HEK293T (cell line): ENCODE data around the gene NOD1.
"Not testable (repeated sequence)": the region's sequence is repeated elsewhere in the genome, so short reads cannot be mapped to it uniquely, and the experiment has no call there.

ENCODE experiments used
- CTCF ChIA-PET: fragments of 350-600 bp; formaldehyde crosslinking; extraction: SDS; loops from one replicate; lab custom pipeline; 2021; ENCODE audit warnings: antibody characterized with exemption, inconsistent platforms; lab: Yijun Ruan, JAX
- POLR2A ChIA-PET: fragments of 350-600 bp; formaldehyde crosslinking; extraction: SDS; loops from one replicate; lab custom pipeline; 2020; ENCODE audit warnings: antibody characterized with exemption, inconsistent platforms; lab: Yijun Ruan, JAX
- DNase-seq: peaks from one replicate; pipeline ENCODE4 v3.0.0; 2012; ENCODE audit warnings: mixed read lengths; ENCODE audit errors: extremely low spot score
- ARNT ChIP-seq: fragments of 450-650 bp; IDR thresholded peaks from 2 replicates; pipeline ENCODE4 v1.6.1; 2017; ENCODE audit warnings: mild to moderate bottlenecking
- BHLHE40 ChIP-seq: fragments of 450-650 bp; IDR thresholded peaks from 2 replicates; pipeline ENCODE4 v1.6.1; 2016; ENCODE audit warnings: mild to moderate bottlenecking, moderate library complexity, borderline replicate concordance
- CTBP1 ChIP-seq: fragments of 450-650 bp; IDR thresholded peaks from 2 replicates; pipeline ENCODE4 v1.6.1; 2016; ENCODE audit warnings: borderline replicate concordance
- ELF4 ChIP-seq: fragments of 450-650 bp; IDR thresholded peaks from 2 replicates; pipeline ENCODE4 v1.6.1; 2017; ENCODE audit warnings: antibody characterized with exemption
- FOXA1 ChIP-seq: fragments of 450-650 bp; IDR thresholded peaks from 2 replicates; pipeline ENCODE4 v1.6.1; 2016; ENCODE audit warnings: mild to moderate bottlenecking
- FOXK2 ChIP-seq: fragments of 450-650 bp; IDR thresholded peaks from 2 replicates; pipeline ENCODE4 v1.6.1; 2016; ENCODE audit warnings: mild to moderate bottlenecking
- FOXM1 ChIP-seq: fragments of 450-650 bp; IDR thresholded peaks from 2 replicates; pipeline ENCODE4 v1.6.1; 2017; ENCODE audit warnings: mild to moderate bottlenecking, borderline replicate concordance
- HDGF ChIP-seq: fragments of 450-650 bp; IDR thresholded peaks from 2 replicates; pipeline ENCODE4 v1.6.1; 2017; ENCODE audit warnings: antibody characterized with exemption, borderline replicate concordance
- L3MBTL2 ChIP-seq: fragments of 450-650 bp; conservative IDR thresholded peaks from 2 replicates; pipeline ENCODE4 v1.6.1; 2016; ENCODE audit warnings: mild to moderate bottlenecking
- LEF1 ChIP-seq: fragments of 450-650 bp; IDR thresholded peaks from 2 replicates; pipeline ENCODE4 v1.6.1; 2017; ENCODE audit warnings: mild to moderate bottlenecking, borderline replicate concordance
- NFRKB ChIP-seq: fragments of 450-650 bp; IDR thresholded peaks from 2 replicates; pipeline ENCODE4 v1.6.1; 2016; ENCODE audit warnings: mild to moderate bottlenecking, moderate library complexity
- SP1 ChIP-seq: fragments of 450-650 bp; IDR thresholded peaks from 2 replicates; pipeline ENCODE4 v1.6.1; 2017
- SUZ12 ChIP-seq: fragments of 450-650 bp; IDR thresholded peaks from 2 replicates; pipeline ENCODE4 v1.6.1; 2016; ENCODE audit warnings: mild to moderate bottlenecking
- TARDBP ChIP-seq: fragments of 450-650 bp; IDR thresholded peaks from 2 replicates; pipeline ENCODE4 v1.6.1; 2016
- ZNF384 ChIP-seq: fragments of 450-650 bp; IDR thresholded peaks from 2 replicates; pipeline ENCODE4 v1.6.1; 2016
- TF ChIP-seq, protein P1 (sequence below): fragments of 450-650 bp; IDR thresholded peaks from 2 replicates; pipeline ENCODE4 v1.6.1; 2016

The NOD1 gene

DNA sequence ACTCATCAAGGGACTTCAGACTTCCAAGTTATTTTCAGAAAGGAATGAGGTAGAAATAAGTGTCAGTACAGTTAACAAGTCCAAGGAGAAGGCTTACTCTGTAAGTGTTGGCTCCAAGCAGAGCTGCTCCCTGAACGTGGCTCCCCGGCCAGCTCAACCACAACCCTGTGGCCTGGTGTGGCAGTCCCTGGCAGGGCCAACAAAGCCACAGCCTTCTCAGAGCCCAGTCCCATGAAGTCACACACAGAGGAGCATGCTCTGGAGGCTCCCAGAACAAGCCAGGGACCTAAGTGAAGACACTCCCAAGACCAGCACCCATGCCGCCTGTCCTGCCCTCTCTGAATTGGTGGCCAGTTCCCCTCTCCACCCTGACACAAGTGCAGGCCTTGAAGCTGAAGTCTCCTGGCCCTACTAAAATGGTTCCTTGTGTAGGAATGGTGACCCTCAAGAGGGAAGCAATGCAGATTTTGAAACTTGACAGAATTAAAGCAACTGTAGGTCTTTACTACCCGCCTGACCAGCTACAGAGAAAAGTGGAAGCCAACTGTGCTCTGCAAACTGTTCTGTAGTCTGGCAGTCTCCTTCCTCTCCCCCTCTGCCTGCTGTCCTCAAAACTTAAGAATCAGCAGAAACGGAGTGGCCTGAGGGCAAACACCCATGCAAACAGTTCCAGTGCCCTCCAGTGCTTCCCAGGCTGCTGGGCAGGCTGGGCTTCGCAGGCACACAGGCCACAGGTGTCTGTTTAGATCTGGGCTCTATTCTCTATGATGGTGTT lies 51.1 kb downstream of the NOD1 start:
- ChIA-PET POLR2A (no interaction called here), CTCF (no interaction called here)
- TF ChIP-seq L3MBTL2 (no peak), ARNT (no peak), SP1 (no peak), BHLHE40 (no peak), ELF4 (no peak), CTBP1 (no peak), FOXM1 (no peak), FOXK2 (no peak), LEF1 (no peak), ZNF384 (no peak), HDGF (no peak), NFRKB (no peak), SUZ12 (no peak), FOXA1 (no peak), TARDBP (no peak)
- TF ChIP-seq, protein P1, sequence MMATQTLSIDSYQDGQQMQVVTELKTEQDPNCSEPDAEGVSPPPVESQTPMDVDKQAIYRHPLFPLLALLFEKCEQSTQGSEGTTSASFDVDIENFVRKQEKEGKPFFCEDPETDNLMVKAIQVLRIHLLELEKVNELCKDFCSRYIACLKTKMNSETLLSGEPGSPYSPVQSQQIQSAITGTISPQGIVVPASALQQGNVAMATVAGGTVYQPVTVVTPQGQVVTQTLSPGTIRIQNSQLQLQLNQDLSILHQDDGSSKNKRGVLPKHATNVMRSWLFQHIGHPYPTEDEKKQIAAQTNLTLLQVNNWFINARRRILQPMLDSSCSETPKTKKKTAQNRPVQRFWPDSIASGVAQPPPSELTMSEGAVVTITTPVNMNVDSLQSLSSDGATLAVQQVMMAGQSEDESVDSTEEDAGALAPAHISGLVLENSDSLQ = no peak
- no peak for DNase-seq

DNA sequence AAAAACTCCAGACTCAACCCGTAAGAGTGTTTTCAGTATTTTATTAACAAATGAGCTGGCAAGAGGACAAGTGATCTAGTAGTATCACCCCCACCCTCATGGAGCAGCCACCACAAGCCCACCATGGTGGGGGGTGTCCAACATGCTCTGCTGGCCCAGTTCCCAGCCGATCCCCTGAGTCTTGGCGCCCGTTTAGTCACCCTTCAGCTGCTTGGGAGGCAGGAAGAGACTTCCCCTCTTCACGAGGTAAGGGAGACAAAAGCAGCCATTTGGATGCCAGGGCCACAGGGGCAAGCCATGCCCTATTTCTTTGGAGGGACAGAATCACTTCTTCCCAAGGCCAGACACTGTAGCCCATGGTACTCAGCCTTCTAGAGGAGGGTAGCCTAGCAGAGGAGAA lies 54.1 kb downstream of the NOD1 start:
- POLR2A ChIA-PET = no interaction called here

DNA sequence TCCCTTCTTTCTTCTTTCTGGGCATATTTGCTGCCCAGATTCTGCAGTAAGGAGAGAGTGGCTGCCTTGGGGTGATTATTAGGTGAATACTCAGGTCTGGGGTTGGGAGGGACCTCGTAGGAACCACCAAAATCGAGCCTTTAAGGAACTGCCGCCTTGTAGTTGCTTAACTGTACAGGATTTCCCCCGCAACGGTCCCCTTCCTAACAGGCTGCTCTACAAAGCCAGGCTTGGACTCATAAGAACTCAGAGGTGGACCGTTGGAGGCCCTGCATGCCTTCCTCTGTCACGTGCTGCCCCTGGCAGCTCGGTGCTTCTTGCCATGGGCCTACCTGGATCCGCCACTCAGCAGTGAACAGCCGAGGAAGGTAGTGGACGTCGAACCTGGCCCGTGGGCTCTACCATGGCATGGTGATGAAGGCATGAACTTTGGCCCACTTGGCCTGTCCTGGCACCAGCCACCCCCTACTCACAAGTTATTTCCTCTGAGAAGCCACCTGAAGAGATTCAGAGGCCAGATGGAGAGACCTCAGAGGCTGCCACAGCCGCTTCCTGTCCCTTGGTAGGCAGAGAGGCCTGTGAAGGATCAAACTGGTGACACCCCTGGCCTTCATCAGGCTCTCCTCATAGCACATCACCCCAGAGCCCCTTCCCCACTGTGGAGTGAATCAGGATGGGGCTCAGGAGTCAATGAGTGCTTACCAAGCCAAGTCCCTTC lies 54.6 kb downstream of the NOD1 start:
- POLR2A ChIA-PET = no interaction called here
- CTCF ChIA-PET = no interaction called here
- DNase-seq = no peak
- TF ChIP-seq SP1 (no peak), FOXA1 (no peak)

More for the DNA sequence above, 54.1 kb downstream of the NOD1 start:
- TF ChIP-seq FOXK2 (no peak), TARDBP (no peak), HDGF (no peak), SP1 (no peak), FOXM1 (no peak), ARNT (no peak), CTBP1 (no peak), L3MBTL2 (no peak), LEF1 (no peak), ELF4 (no peak), NFRKB (no peak)
- CTCF ChIA-PET = no interaction called here
- DNase-seq = no peak

DNA sequence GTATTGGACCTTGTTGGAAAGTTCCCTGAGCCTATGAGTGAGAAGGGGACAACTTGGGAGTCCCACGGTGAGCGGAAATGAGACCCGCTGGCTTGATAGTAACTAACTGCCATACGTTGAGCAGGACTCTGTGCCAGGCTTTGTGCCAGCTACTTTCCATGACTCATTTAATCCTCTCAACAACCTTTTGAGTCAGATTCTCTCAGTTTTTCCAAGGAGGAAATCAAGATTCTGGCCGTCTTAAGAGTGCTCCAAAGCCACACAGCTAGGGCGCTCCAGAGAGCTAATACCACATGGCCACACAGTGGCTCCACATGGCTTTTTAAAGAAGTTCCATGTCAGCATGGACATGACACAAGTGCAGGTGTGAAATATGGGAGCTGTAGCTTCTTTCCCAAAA lies 55.7 kb downstream of the NOD1 start:
- CTCF ChIA-PET = no interaction called here
- DNase-seq = no peak

DNA sequence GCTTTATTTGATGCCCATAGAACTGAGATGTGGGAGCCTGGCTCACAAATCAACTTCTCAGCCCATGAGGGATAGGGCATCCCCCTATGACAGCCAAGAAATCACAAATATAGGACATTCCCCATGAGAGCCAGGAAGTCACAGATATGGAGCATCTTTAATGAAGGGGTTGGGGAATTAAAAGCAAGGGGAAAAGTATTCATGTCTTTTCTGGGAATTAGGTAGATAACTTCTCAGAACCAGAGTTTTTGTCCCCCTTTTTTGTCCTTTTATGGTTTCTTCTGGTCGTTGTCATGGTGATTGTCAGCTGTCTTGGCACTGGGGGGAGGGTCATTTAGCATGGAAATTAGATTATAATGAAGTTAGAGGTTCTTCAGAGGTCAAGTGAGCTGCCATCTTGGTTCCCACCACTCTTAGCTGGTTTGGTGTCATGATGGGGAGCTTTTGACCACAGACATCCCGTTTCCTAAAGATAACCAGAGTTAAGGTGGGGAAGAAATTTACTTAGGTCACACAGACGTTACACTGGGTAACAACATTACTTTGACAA lies 56.9 kb downstream of the NOD1 start:
- ChIA-PET POLR2A (no interaction called here), CTCF (no interaction called here)
- TF ChIP-seq, protein P1 = no peak
- no peak for TF ChIP-seq ARNT
- TF ChIP-seq FOXM1 = no peak
- no peak for TF ChIP-seq HDGF
- TF ChIP-seq FOXK2 = no peak
- no peak for TF ChIP-seq ELF4
- no peak for TF ChIP-seq CTBP1
- TF ChIP-seq ZNF384 = no peak
- TF ChIP-seq TARDBP = no peak
- TF ChIP-seq NFRKB = no peak
- no peak for TF ChIP-seq SUZ12
- TF ChIP-seq SP1 = no peak
- no peak for TF ChIP-seq L3MBTL2
- no peak for TF ChIP-seq BHLHE40
- TF ChIP-seq FOXA1 = no peak
- no peak for TF ChIP-seq LEF1
- DNase-seq = no peak

More for the DNA sequence above, 55.7 kb downstream of the NOD1 start:
- POLR2A ChIA-PET = no interaction called here
- no peak for TF ChIP-seq FOXA1
- TF ChIP-seq, protein P1 = no peak
- no peak for TF ChIP-seq BHLHE40
- TF ChIP-seq L3MBTL2 = no peak
- no peak for TF ChIP-seq ZNF384
- TF ChIP-seq ELF4 = no peak
- TF ChIP-seq ARNT = no peak
- no peak for TF ChIP-seq TARDBP
- no peak for TF ChIP-seq SUZ12
- TF ChIP-seq FOXK2 = no peak
- no peak for TF ChIP-seq CTBP1
- no peak for TF ChIP-seq LEF1
- TF ChIP-seq NFRKB = no peak
- TF ChIP-seq SP1 = no peak
- TF ChIP-seq HDGF = no peak

DNA sequence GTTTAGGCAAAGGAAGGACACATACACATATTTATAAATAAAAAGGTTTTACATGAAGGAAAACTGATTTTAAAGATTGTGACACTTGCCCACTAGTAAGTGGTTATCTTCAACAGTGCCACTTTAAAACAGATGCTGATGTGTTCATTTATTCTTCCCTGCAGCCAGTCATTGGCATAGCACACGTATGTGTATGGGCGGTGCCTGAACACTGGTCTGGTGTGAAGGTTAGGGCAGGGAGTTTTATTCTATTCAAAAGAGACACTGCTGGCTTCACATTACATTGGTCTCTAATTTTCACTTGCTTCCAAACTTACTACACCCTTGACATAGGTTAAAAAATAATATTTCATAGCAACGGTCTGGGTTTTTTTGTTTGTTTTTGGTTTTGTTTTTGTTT lies 57.9 kb downstream of the NOD1 start:
- DNase-seq = no peak
- TF ChIP-seq NFRKB (no peak), CTBP1 (no peak), HDGF (no peak), FOXM1 (no peak), SP1 (no peak), SUZ12 (no peak), FOXK2 (no peak), ELF4 (no peak), LEF1 (no peak), BHLHE40 (no peak)
- TF ChIP-seq, protein P1 = no peak
- ChIA-PET POLR2A (no interaction called here), CTCF (no interaction called here)

DNA sequence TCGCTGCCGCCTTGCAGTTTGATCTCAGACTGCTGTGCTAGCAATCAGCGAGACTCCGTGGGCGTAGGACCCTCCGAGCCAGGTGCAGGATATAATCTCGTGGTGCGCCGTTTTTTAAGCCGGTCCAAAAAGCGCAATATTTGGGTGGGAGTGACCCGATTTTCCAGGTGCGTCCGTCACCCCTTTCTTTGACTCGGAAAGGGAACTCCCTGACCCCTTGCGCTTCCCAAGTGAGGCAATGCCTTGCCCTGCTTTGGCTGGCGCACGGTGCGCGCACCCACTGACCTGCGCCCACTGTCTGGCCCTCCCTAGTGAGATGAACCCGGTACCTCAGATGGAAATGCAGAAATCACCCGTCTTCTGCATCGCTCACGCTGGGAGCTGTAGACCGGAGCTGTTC lies 58.5 kb downstream of the NOD1 start:
- CTCF ChIA-PET, DNase-seq, POLR2A ChIA-PET: not testable (repeated sequence)
